UCSD-AML1 (cell line): ENCODE data around the gene PTCSC3.

Source experiments
- DNase-seq: peaks from one replicate; lab custom pipeline; 2025; ENCODE audit not compliant: unreplicated experiment; lab: John Stamatoyannopoulos, UW

The PTCSC3 gene

GRCh38 chr14:36176524-36176923, at the start of gene PTCSC3:
PTCSC3 (minus strand) TSS chr14:36176722.
- no peak for DNase-seq

- no peak for DNase-seq
These were observed 49.6 kb upstream of the PTCSC3 start for GRCh38 chr14:36226164-36226563.

GRCh38 chr14:36224176-36224575, 47.7 kb upstream of the PTCSC3 start:
- no peak for DNase-seq

- DNase-seq: no peak
These were observed 47.0 kb upstream of the PTCSC3 start for GRCh38 chr14:36223558-36223957.

GRCh38 chr14:36222952-36223468, 46.5 kb upstream of the PTCSC3 start:
- DNase-seq: no peak

- no peak for DNase-seq
These were observed 45.8 kb upstream of the PTCSC3 start for GRCh38 chr14:36222337-36222736.

GRCh38 chr14:36221112-36221511, 44.6 kb upstream of the PTCSC3 start:
- DNase-seq: no peak

- DNase-seq: no peak
These were observed 41.2 kb upstream of the PTCSC3 start for GRCh38 chr14:36217732-36218131.

GRCh38 chr14:36217027-36217426, 40.5 kb upstream of the PTCSC3 start:
- no peak for DNase-seq

GRCh38 chr14:36215217-36215598, 38.7 kb upstream of the PTCSC3 start:
- DNase-seq: no peak

- no peak for DNase-seq
These were observed 38.1 kb upstream of the PTCSC3 start for GRCh38 chr14:36214476-36215216.

GRCh38 chr14:36212987-36213386, 36.5 kb upstream of the PTCSC3 start:
- no peak for DNase-seq

- no peak for DNase-seq
These were observed 36.1 kb upstream of the PTCSC3 start for GRCh38 chr14:36212577-36212976.

- no peak for DNase-seq
These were observed 32.3 kb upstream of the PTCSC3 start for GRCh38 chr14:36208690-36209278.

- no peak for DNase-seq
These were observed 31.0 kb upstream of the PTCSC3 start for GRCh38 chr14:36207500-36207899.

- DNase-seq: no peak
These were observed 28.0 kb upstream of the PTCSC3 start for GRCh38 chr14:36204461-36205073.

GRCh38 chr14:36198378-36198777, 21.9 kb upstream of the PTCSC3 start:
- no peak for DNase-seq

GRCh38 chr14:36194663-36195062, 18.1 kb upstream of the PTCSC3 start:
- DNase-seq: no peak

GRCh38 chr14:36192530-36192929, 16.0 kb upstream of the PTCSC3 start:
- DNase-seq: no peak

GRCh38 chr14:36183402-36183801, 6.9 kb upstream of the PTCSC3 start:
- DNase-seq: no peak

GRCh38 chr14:36181417-36181816, 4.9 kb upstream of the PTCSC3 start:
- no peak for DNase-seq

- no peak for DNase-seq
These were observed 967 bp upstream of the PTCSC3 start for GRCh38 chr14:36177489-36177888.
